Neural progenitor cell (in vitro differentiated cells): ENCODE measurements around the gene ZG16.

Source experiments
- CTCF ChIP-seq: fragments of 200-600 bp; sonication (generic); IDR thresholded peaks from 2 replicates; pipeline ENCODE4 v1.5.1; 2017; ENCODE audit warnings: antibody characterized with exemption, mild to moderate bottlenecking
- EZH2 ChIP-seq: fragments of 200-600 bp; sonication (generic); IDR thresholded peaks from 2 replicates; pipeline ENCODE4 v1.6.1; 2017; ENCODE audit warnings: antibody characterized with exemption, mild to moderate bottlenecking, moderate library complexity

DNA sequence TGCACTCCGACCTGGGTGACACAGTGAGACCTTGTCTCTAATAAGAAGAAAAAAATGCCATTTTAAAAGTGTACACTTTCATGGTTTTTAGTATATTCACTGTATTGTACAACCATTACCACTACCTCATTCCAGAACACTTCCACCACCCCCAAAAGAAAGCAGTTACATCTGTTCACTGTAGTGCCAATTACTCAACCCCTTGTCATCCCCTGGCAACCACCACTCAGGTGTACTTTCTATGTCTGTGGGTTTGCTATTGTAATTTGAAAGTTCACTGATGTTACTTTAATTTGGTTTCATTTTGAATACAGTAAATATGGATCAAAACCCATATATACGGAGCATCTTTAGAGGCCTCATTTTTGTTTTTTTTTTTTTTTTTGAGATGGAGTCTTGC, 6.1 kb downstream of the ZG16 start:
- TF ChIP-seq CTCF (no peak), EZH2 (no peak)
